Spleen (tissue), 11 donors: ENCODE measurements around the gene AP3B1. TPM values are rescaled to one million over a fixed set of nuclear protein-coding genes. Genes with fewer than 3 reads are reported as not detected.

Source experiments
- DNase-seq: peaks from one replicate; pipeline ENCODE4 v3.0.0-alpha.2; 2020
- H3K27ac ChIP-seq, 8 donors: fragments of 200-600 bp; sonication (generic) in 7 of 8; 1 replicate in 4 of 8; 2 replicates in 4 of 8; pipeline versions ENCODE4 v1.5.0 to v1.8.0; 2016 to 2021; ENCODE audit warnings: inconsistent platforms in 4 of 8, mild to moderate bottlenecking in 4 of 8, moderate library complexity in 1 of 8
- H3K27me3 ChIP-seq, 7 donors: fragments of 200-600 bp; sonication (generic) in 6 of 7; replicated peaks in 1 of 7; 1 replicate in 4 of 7; 2 replicates in 3 of 7; pipeline versions ENCODE4 v1.5.0 to v1.8.0; 2016 to 2021; ENCODE audit warnings: inconsistent platforms in 3 of 7, mild to moderate bottlenecking in 1 of 7
- H3K36me3 ChIP-seq, 6 donors: fragments of 200-600 bp; sonication (generic) in 5 of 6; 1 replicate in 4 of 6; 2 replicates in 2 of 6; pipeline versions ENCODE4 v1.5.0 to v1.8.0; 2016 to 2021; ENCODE audit warnings: inconsistent platforms in 2 of 6
- H3K4me1 ChIP-seq, 6 donors: fragments of 200-600 bp; sonication (generic) in 5 of 6; 1 replicate in 3 of 6; 2 replicates in 3 of 6; pipeline versions ENCODE4 v1.5.0 to v1.8.0; 2016 to 2021; ENCODE audit warnings: inconsistent platforms in 3 of 6
- H3K4me3 ChIP-seq, 8 donors: fragments of 200-600 bp; sonication (generic) in 7 of 8; 1 replicate in 4 of 8; 2 replicates in 4 of 8; pipeline versions ENCODE4 v1.5.0 to v1.8.0; 2016 to 2021; ENCODE audit warnings: inconsistent platforms in 4 of 8, mild to moderate bottlenecking in 4 of 8, moderate library complexity in 2 of 8
- H3K9me3 ChIP-seq, 8 donors: fragments of 200-600 bp; sonication (generic) in 7 of 8; 1 replicate in 4 of 8; 2 replicates in 4 of 8; pipeline versions ENCODE4 v1.5.0 to v1.8.0; 2016 to 2021; ENCODE audit warnings: inconsistent platforms in 4 of 8
- POLR2A ChIP-seq, 3 donors: fragments of 450-650 bp; IDR thresholded peaks; one replicate each; pipeline ENCODE4 v1.5.1; 2017; ENCODE audit warnings: antibody characterized with exemption in 3 of 3, mild to moderate bottlenecking in 1 of 3
- POLR2AphosphoS5 ChIP-seq, 3 donors: sonication (generic); formaldehyde crosslinking; IDR thresholded peaks; one replicate each; pipeline ENCODE4 v1.5.1; 2017; ENCODE audit warnings: antibody characterized with exemption in 3 of 3
- WGBS, 5 donors: extraction: QIAGEN DNeasy Blood & Tissue Kit in 3 of 5; methylation state at CpG; one replicate each; pipeline versions ENCODE4 v1.1.5 to v1.1.7; 2013 to 2018; 5-methylcytosine and 5-hydroxymethylcytosine counted together
- intact Hi-C: fragments of 100-400 bp; cut with DNase I; formaldehyde crosslinking; loops from one replicate; pipeline ENCODE4 v1.15.0; 2023; ENCODE audit warnings: low total_unique reads
- polyA plus RNA-seq, 3 donors: library from polyadenylated mRNA; stranded (reverse); fragments of 200-250 nt; gene quantifications; one replicate each; pipeline ENCODE4 v1.2.1, GENCODE V29; 2013
- total RNA-seq, 7 donors: library from RNA; depleted of rRNA in 3 of 7; stranded (reverse); fragments of >200 nt in 3 of 7; fragmentation: NEBNext Ultra II Directional in 4 of 7; extraction: Animal tissue kit (Norgen Biotek cat#: 25700) in 4 of 7; gene quantifications; one replicate each; pipeline versions ENCODE4 v1.1.0 to v1.2.1, GENCODE V29; 2016 to 2021
- TF ChIP-seq, protein P1 (sequence below), 11 experiments: fragments of 200-600 bp in 7 of 11; fragments of 450-650 bp in 4 of 11; sonication (generic) in 4 of 11; IDR thresholded peaks in 8 of 11; conservative IDR thresholded peaks in 3 of 11; 1 replicate in 7 of 11; 2 replicates in 4 of 11; pipeline versions ENCODE4 v1.4.0 to v1.8.0; 2016 to 2021; ENCODE audit warnings: antibody characterized with exemption in 11 of 11, inconsistent platforms in 4 of 11, mild to moderate bottlenecking in 1 of 11
- donor health status: healthy with polysubstance abuse.
- donor health status: DM: no; HTN: no; CAD: no; lungs with moderate emphysema.
- donor health status: DM: no; HTN: no; CAD: no.
- donor health status: Bipolar disorder and iron deficiency.
- donor health status: healthy.
- donor health status: DM: no; HTN: no; CAD: no.
- donor health status: DM: yes; HTN: yes; CAD: no.

AP3B1 gene
- total and polyA plus RNA-seq, 10 donors: 27.9 to 76.2 (median 48.2) TPM

DNA sequence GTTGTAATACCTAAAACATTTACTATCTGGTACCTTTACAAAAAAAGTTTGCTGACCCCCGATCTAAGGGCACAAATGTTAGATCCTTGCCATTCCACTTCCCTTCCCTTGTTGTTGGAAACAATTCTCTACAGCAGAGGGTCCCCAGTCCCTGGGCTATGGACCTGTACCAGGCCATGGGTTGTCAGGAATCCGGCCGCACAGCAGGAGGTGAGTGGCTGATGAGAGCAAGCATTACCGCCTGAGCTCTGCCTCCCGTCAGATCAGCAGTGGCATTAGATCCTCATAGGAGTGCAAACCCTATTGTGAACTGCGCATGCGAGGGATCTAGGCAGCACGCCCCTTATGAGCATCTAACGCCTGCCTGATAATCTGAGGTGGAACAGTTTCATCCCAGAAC lies 248.5 kb downstream of the AP3B1 start:
- Histone ChIP-seq H3K9me3 (peaks cover 0 to 9% (median 2%) of the 10 kb centered on the region in 8 donors), H3K27ac (no peak overlapping the region), H3K4me1 (no peaks in the 10 kb centered on the region), H3K4me3 (no peak overlapping the region), H3K27me3 (no peaks in the 10 kb centered on the region), H3K36me3 (peaks cover 0 to 26% (median 2%) of the 10 kb centered on the region in 6 donors)
- TF ChIP-seq POLR2AphosphoS5 (IDR thresholded peaks at IDR 0.05): no peak
- no peak for TF ChIP-seq POLR2A (IDR thresholded peaks at IDR 0.05)
- TF ChIP-seq, protein P1, sequence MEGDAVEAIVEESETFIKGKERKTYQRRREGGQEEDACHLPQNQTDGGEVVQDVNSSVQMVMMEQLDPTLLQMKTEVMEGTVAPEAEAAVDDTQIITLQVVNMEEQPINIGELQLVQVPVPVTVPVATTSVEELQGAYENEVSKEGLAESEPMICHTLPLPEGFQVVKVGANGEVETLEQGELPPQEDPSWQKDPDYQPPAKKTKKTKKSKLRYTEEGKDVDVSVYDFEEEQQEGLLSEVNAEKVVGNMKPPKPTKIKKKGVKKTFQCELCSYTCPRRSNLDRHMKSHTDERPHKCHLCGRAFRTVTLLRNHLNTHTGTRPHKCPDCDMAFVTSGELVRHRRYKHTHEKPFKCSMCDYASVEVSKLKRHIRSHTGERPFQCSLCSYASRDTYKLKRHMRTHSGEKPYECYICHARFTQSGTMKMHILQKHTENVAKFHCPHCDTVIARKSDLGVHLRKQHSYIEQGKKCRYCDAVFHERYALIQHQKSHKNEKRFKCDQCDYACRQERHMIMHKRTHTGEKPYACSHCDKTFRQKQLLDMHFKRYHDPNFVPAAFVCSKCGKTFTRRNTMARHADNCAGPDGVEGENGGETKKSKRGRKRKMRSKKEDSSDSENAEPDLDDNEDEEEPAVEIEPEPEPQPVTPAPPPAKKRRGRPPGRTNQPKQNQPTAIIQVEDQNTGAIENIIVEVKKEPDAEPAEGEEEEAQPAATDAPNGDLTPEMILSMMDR (IDR thresholded peaks at IDR 0.05 in 8 of 11, conservative IDR thresholded peaks at IDR 0.05 in 3 of 11): no peak
- intact Hi-C loops: no loop called here
- no peak for DNase-seq
- 95 to 98% (median 97%) methylated on average over 5 to 9 of the region's 9 CpGs for WGBS, 5 donors

- Histone ChIP-seq H3K36me3 (peaks cover 0 to 49% (median 8%) of the 10 kb centered on the region in 6 donors), H3K27ac (no peak overlapping the region), H3K4me3 (no peak overlapping the region), H3K27me3 (no peaks in the 10 kb centered on the region), H3K4me1 (no peaks in the 10 kb centered on the region), H3K9me3 (peaks cover 0 to 1% (median 0%) of the 10 kb centered on the region in 8 donors)
- intact Hi-C loops: no loop called here
- TF ChIP-seq, protein P1 (IDR thresholded peaks at IDR 0.05 in 8 of 11, conservative IDR thresholded peaks at IDR 0.05 in 3 of 11): no peak
- TF ChIP-seq POLR2A (IDR thresholded peaks at IDR 0.05): no peak
- TF ChIP-seq POLR2AphosphoS5 (IDR thresholded peaks at IDR 0.05): no peak
- 95 to 99% (median 98%) methylated on average over 5 of the region's 5 CpGs for WGBS, 5 donors
- DNase-seq: no peak
These were observed 252.7 kb downstream of the AP3B1 start for GRCh38 chr5:78041805-78042204.

GRCh38 chr5:78025540-78025939 lies 269.0 kb downstream of the AP3B1 start:
- no peak for DNase-seq
- intact Hi-C loops: no loop called here
- WGBS, 5 donors: 86 to 94% (median 90%) methylated on average over 2 of the region's 2 CpGs
- H3K27ac ChIP-seq: no peak overlapping the region
- H3K9me3 ChIP-seq: no peaks in the 10 kb centered on the region
- no peaks in the 10 kb centered on the region for H3K4me1 ChIP-seq
- TF ChIP-seq, protein P1 (IDR thresholded peaks at IDR 0.05 in 8 of 11, conservative IDR thresholded peaks at IDR 0.05 in 3 of 11): no peak
- no peak for TF ChIP-seq POLR2AphosphoS5 (IDR thresholded peaks at IDR 0.05)
- TF ChIP-seq POLR2A (IDR thresholded peaks at IDR 0.05): no peak
- no peaks in the 10 kb centered on the region for H3K27me3 ChIP-seq
- peaks cover 0 to 60% (median 9%) of the 10 kb centered on the region in 6 donors for H3K36me3 ChIP-seq
- H3K4me3 ChIP-seq: no peak overlapping the region

DNA sequence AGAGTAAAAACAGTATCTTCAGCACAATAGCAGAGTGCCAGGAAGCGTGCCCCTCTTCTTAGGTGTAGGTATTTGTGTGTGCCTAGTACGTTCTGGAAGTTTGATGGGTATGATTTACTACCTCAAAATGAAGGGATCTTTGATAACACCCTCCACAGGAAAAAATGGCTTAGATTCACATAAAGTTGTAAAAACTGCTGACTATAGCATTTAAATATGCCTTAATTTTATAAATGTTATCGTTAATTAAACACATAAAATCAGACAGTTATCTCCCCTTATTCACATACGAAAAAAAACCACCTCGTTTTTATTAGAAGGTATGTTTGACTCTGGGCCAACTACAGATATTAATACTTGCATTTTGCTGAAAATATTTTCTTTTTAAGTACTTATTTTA lies 274.8 kb downstream of the AP3B1 start:
- H3K36me3 ChIP-seq: peaks cover 0 to 46% (median 4%) of the 10 kb centered on the region in 6 donors
- no peaks in the 10 kb centered on the region for H3K4me1 ChIP-seq
- no peaks in the 10 kb centered on the region for H3K27me3 ChIP-seq
- H3K4me3 ChIP-seq: no peak overlapping the region
- WGBS, 5 donors: 92 to 96% (median 94%) methylated on average over 5 of the region's 5 CpGs
- TF ChIP-seq POLR2A (IDR thresholded peaks at IDR 0.05): no peak
- TF ChIP-seq POLR2AphosphoS5 (IDR thresholded peaks at IDR 0.05): no peak
- TF ChIP-seq, protein P1 (IDR thresholded peaks at IDR 0.05 in 8 of 11, conservative IDR thresholded peaks at IDR 0.05 in 3 of 11): no peak
- H3K9me3 ChIP-seq: no peaks in the 10 kb centered on the region
- intact Hi-C loops: no loop called here
- no peak for DNase-seq
- no peak overlapping the region for H3K27ac ChIP-seq
